ENCODE measurements around the gene UHRF1. TPM values are rescaled to one million over a fixed set of nuclear protein-coding genes. Genes with fewer than 3 reads are reported as not detected.
A peak's percentile ranks its signal among the peaks of the same experiment; 100 is the strongest.

UHRF1 gene
- polyA plus RNA-seq, 1 experiment = 10.3 TPM

DNA sequence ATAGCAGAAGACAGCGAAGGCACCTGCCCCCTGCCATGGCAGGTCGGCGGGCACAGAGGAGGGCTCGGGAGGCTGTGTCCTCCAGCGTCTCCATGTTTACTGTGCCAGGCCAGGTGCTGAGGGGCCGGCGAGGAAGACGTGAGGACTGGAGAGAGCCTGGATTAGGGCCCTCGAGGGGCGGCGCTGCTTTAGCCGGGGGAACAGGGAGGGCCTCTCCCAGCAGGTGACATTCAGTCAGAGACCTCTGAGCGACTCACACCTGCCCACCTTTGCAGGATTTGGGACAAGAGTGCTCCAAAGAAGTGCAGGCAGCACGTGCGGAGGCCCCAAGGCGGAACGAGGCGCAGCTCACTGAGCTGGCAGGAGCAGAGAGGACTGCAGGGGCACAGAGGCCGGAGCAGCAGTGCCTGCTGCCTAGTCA, 77.2 kb downstream of the UHRF1 start:
- peaks cover 9% of the 10 kb centered on the region for H3K36me3 ChIP-seq (ENCODE audit: control insufficient read depth, insufficient read depth, low read length)
- ChIA-PET CTCF (interaction anchor here (0.7 to 1.5 kb wide), 3 partner anchors 9 to 45 kb away, joined by 3 to 12 read pairs (median 3); partner anchors contain the start of gene KDM4B), POLR2A (interaction anchor here (0.5 kb wide), 1 partner anchor 75 kb away, joined by 20 read pairs; no protein-coding TSS in a partner anchor)
- TF ChIP-seq, protein P1, sequence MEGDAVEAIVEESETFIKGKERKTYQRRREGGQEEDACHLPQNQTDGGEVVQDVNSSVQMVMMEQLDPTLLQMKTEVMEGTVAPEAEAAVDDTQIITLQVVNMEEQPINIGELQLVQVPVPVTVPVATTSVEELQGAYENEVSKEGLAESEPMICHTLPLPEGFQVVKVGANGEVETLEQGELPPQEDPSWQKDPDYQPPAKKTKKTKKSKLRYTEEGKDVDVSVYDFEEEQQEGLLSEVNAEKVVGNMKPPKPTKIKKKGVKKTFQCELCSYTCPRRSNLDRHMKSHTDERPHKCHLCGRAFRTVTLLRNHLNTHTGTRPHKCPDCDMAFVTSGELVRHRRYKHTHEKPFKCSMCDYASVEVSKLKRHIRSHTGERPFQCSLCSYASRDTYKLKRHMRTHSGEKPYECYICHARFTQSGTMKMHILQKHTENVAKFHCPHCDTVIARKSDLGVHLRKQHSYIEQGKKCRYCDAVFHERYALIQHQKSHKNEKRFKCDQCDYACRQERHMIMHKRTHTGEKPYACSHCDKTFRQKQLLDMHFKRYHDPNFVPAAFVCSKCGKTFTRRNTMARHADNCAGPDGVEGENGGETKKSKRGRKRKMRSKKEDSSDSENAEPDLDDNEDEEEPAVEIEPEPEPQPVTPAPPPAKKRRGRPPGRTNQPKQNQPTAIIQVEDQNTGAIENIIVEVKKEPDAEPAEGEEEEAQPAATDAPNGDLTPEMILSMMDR (IDR thresholded peaks at IDR 0.05; ENCODE audit: insufficient read depth, low read depth, low read length) = no peak
- no peaks in the 10 kb centered on the region for H3K27me3 ChIP-seq (ENCODE audit: control insufficient read depth, insufficient read depth, low read length)
- no peak overlapping the region for H3K4me3 ChIP-seq (ENCODE audit: low read depth, low read length)
- DNase-seq (ENCODE audit: low read depth) = no peak

DNA sequence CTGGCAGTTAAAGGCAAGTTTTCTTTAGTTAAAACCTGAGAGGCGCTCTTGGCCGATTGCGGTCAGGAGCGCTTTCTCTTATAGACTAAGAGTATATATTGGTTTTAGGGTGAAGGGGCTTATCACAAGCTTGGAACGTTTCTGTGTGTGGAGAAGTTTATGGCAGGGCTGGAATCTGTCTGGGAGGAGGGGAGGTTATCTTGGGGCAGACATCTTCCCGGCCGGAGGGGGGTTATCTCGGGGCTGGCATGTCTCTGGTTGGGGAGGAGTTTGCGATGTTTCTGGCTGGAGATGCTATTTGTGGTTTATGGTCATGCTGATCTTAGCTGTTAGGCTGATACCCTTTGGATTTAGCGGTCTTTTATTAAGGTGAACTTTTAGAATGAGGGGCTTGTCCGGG, 78.0 kb downstream of the UHRF1 start:
- no peak for DNase-seq (ENCODE audit: low read depth)

DNA sequence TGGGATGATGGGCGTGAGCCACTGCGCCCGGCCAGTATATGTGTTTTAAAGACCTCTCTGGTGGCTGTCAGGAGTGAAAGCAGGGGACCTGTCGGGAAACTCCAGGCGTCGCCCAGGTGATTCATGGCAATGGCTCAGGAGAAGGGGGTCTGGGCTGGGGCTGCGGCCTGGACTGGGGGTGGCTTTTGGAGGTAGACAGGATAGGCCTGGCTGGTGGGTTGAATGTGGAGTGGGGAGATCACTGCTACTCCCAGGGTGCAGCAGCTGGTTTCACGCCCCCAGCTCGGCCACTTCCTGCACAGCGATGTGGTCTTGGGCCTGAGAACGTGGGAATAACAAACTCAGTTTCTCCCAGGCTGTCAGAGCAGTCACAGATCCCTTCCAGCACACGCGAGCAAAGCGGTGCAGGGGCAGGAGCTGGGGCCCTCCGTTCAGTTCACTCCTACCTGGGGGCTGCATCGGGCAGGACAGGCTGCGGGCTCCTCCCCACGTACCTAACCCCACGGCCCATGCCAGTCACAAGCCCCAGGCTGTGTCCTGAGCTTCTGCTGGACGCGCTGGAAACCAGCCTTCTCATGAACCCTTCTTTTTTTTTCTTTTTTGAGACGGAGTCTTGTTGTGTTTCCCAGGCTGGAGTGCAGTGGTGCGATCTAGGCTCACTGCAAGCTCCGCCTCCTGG, 78.5 kb downstream of the UHRF1 start:
- no peaks in the 10 kb centered on the region for H3K27me3 ChIP-seq (ENCODE audit: control insufficient read depth, insufficient read depth, low read length)
- POLR2A ChIA-PET = no interaction called here
- no peak overlapping the region for H3K4me3 ChIP-seq (ENCODE audit: low read depth, low read length)
- no peak for DNase-seq (ENCODE audit: low read depth)
- CTCF ChIA-PET = interaction anchor here (0.7 to 2.9 kb wide), 3 partner anchors 14 to 43 kb away, joined by 3 to 10 read pairs (median 10); no protein-coding TSS in a partner anchor
- TF ChIP-seq, protein P1 (IDR thresholded peaks at IDR 0.05; ENCODE audit: insufficient read depth, low read depth, low read length) = no peak
- H3K36me3 ChIP-seq (ENCODE audit: control insufficient read depth, insufficient read depth, low read length) = peaks cover 9% of the 10 kb centered on the region

More for the DNA sequence above, 78.0 kb downstream of the UHRF1 start:
- Histone ChIP-seq H3K27me3 (ENCODE audit: control insufficient read depth, insufficient read depth, low read length) (no peaks in the 10 kb centered on the region), H3K36me3 (ENCODE audit: control insufficient read depth, insufficient read depth, low read length) (peaks cover 9% of the 10 kb centered on the region), H3K4me3 (ENCODE audit: low read depth, low read length) (no peak overlapping the region)
- ChIA-PET POLR2A (interaction anchor here (0.5 kb wide), 1 partner anchor 76 kb away, joined by 20 read pairs; no protein-coding TSS in a partner anchor), CTCF (interaction anchor here (2.5 kb wide), 1 partner anchor 14 kb away, joined by 10 read pairs; no protein-coding TSS in a partner anchor)
- TF ChIP-seq, protein P1 (IDR thresholded peaks at IDR 0.05; ENCODE audit: insufficient read depth, low read depth, low read length) = no peak

DNA sequence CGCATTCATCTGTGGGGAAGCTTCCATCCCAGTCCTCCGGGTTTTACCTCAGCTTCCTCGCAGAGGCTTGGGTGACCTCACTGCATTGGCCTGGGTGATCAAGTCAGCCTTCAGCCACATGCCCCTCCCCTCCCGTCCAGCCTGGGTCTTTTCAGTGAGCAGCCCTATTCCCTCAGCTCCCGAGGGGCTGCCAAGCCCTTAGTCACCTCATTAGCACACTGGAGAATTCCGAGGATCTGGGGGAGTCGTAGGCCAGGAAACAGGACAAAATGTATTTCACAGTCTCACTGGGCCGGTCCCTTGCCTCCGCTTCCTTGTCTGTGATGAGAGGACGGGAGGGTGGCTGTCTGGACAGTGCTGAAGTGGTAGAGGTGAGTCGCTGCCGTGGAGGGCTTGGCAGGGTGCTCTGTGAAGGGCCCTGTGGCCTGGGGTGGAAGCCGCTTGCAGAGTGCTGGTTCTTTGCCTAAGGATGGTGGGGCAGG, 79.5 kb downstream of the UHRF1 start:
- DNase-seq (ENCODE audit: low read depth) = peak; percentile 53
- ChIA-PET CTCF (interaction anchor here (2.5 to 2.9 kb wide), 2 partner anchors 13 to 42 kb away, joined by 10 read pairs; no protein-coding TSS in a partner anchor), POLR2A (no interaction called here)
- H3K4me3 ChIP-seq (ENCODE audit: low read depth, low read length) = no peak overlapping the region
- H3K36me3 ChIP-seq (ENCODE audit: control insufficient read depth, insufficient read depth, low read length) = peaks cover 5% of the 10 kb centered on the region
- H3K27me3 ChIP-seq (ENCODE audit: control insufficient read depth, insufficient read depth, low read length) = no peaks in the 10 kb centered on the region
- TF ChIP-seq, protein P1 (IDR thresholded peaks at IDR 0.05; ENCODE audit: insufficient read depth, low read depth, low read length) = no peak

DNA sequence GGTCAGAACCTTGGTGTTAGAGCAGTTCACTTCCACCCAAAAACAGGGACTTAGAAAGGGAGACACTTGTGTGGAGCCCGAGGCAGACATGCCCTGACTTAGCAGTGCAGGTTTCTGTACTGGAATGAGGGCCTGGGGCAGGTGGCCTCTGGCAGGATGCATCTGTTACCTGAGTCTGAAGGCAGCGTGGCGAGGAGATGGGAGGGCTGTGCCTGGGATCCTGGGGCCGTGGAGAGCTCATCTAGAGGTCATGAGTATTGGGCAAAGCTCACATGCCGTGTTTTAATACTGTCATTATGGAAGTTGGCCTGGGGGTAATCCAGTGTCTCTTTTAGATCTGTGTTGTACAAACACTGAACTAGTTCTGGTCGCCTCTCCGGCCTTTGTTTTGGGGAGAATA, 81.0 kb downstream of the UHRF1 start:
- Histone ChIP-seq H3K4me3 (ENCODE audit: low read depth, low read length) (no peak overlapping the region), H3K36me3 (ENCODE audit: control insufficient read depth, insufficient read depth, low read length) (peaks cover 3% of the 10 kb centered on the region), H3K27me3 (ENCODE audit: control insufficient read depth, insufficient read depth, low read length) (no peaks in the 10 kb centered on the region)
- TF ChIP-seq, protein P1 (IDR thresholded peaks at IDR 0.05; ENCODE audit: insufficient read depth, low read depth, low read length) = no peak
- CTCF ChIA-PET = interaction anchor here (1.0 to 2.9 kb wide), 4 partner anchors 11 to 41 kb away, joined by 3 to 10 read pairs (median 4); no protein-coding TSS in a partner anchor
- DNase-seq (ENCODE audit: low read depth) = no peak
- POLR2A ChIA-PET = no interaction called here

All from BJ (cell line).